Activated CD8-positive, alpha-beta memory T cell treated with anti-CD3 and anti-CD28 coated beads for 36 hours (primary cell): Measurements from ENCODE around the gene SRMS. TPM values are rescaled to one million over a fixed set of nuclear protein-coding genes. Genes with fewer than 3 reads are reported as not detected.
"Not testable (repeated sequence)": the region's sequence is repeated elsewhere in the genome, so short reads cannot be mapped to it uniquely, and the experiment has no call there.

Experiments used
- CTCF ChIA-PET: fragments of 350-600 bp; sonication (Branson Sonifier 250); formaldehyde crosslinking; loops from one replicate; lab custom pipeline; 2021; ENCODE audit warnings: antibody characterized with exemption; lab: Charles Lee
- POLR2A ChIA-PET: fragments of 350-600 bp; sonication (Branson Sonifier 250); formaldehyde crosslinking; loops from one replicate; lab custom pipeline; 2021; ENCODE audit warnings: antibody characterized with exemption; lab: Charles Lee
- total RNA-seq, 2 experiments: library from RNA; stranded (reverse); gene quantifications; one replicate each; pipeline ENCODE4 v1.2.3, GENCODE V29; 2021

SRMS gene
- total RNA-seq, 2 experiments from 2014 or later = not detected

DNA sequence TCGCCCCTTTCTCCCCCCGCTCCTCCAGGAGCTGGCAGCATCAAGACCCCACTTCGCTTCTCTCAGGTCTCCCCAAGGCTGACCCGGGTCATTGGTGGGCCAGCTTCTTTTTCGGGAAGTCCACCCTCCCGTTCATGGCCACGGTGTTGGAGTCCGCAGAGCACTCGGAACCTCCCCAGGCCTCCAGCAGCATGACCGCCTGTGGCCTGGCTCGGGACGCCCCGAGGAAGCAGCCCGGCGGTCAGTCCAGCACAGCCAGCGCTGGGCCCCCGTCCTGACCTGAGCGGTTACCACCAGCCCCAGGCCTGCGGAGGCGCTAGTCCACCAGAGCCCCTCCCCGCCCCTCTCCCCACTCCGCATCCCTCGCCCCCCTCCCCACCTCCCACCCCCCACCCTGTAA is 25.9 kb downstream of the SRMS start:
- CTCF ChIA-PET = interaction anchor here (0.7 to 5.4 kb wide), 5 partner anchors 8 to 341 kb away, joined by 3 to 32 read pairs (median 7); partner anchors contain the start of gene PTK6
- POLR2A ChIA-PET = interaction anchor here (0.6 to 4.2 kb wide), 17 partner anchors 9 to 541 kb away, joined by 3 to 31 read pairs (median 4); partner anchors contain the start of genes GMEB2, HELZ2, PRPF6 and PTK6

DNA sequence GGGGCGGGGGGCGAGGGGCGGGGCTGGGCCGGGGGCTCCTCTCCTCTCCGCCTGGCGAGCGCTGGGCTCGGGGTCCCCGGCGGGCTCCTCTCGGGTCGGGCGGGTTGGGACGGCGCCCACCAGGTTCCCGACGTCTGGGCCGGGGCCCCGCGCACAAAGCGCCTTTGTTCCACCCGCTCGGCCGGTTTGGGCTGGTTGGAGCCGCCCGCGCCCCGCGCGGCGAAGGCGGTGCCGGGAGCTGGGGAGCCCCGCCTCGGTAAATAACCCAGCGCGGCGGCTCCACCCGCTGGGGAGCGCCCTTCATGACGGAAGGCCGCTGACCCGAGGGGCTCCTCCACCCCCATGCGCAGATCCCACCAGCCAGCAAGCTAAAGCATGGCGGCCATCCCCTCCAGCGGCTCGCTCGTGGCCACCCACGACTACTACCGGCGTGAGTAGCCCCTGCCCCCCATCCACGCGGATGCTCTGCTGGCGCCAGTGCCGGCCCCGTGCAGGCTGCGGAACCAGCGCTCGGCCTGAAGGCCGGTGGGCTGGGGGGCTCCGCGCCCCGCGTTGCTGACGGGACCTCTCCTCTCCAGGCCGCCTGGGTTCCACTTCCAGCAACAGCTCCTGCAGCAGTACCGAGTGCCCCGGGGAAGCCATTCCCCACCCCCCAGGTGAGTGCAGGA is 26.5 kb downstream of the SRMS start:
- ChIA-PET POLR2A (interaction anchor here (0.5 to 4.2 kb wide), 20 partner anchors 10 to 541 kb away, joined by 3 to 31 read pairs (median 4); partner anchors contain the start of genes GMEB2, HELZ2, PRPF6 and PTK6), CTCF (interaction anchor here (0.7 to 5.4 kb wide), 6 partner anchors 9 to 342 kb away, joined by 3 to 32 read pairs (median 5); partner anchors contain the start of gene PTK6)

DNA sequence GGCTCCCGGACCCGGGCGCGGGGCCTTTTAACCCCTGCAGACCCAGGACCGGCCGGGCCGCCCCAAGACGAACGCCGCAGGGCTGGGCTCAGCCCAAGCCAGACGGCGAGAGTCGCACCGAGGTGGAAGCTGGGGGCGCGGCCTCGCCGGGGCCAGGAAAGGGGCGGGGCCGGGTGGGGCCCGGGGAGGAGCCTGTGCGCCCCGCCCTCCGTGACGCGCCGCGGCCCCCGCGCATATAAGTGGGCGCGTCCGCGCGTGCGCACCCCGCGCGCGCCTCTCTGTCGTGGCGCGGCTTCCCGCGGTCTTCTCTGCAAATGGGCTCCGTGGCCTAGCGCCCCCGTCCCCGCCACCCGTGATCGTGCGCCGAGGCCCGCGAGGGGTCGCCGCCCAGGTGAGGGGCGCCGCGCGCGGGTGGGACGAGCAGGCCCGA is 27.0 kb downstream of the SRMS start, which contains the start of gene PPDPF:
Gene PPDPF, plus strand, starts transcription at position 262 of the 430 bp plus-strand sequence. CDS start 544 bp downstream, outside the sequence.
- POLR2A ChIA-PET = interaction anchor here (0.5 to 4.2 kb wide), 13 partner anchors 17 to 542 kb away, joined by 3 to 31 read pairs (median 4); partner anchors contain the start of genes GMEB2, HELZ2, PRPF6 and PTK6
- CTCF ChIA-PET = interaction anchor here (1.1 to 5.4 kb wide), 4 partner anchors 9 to 79 kb away, joined by 3 to 32 read pairs (median 15); partner anchors contain the start of gene PTK6

DNA sequence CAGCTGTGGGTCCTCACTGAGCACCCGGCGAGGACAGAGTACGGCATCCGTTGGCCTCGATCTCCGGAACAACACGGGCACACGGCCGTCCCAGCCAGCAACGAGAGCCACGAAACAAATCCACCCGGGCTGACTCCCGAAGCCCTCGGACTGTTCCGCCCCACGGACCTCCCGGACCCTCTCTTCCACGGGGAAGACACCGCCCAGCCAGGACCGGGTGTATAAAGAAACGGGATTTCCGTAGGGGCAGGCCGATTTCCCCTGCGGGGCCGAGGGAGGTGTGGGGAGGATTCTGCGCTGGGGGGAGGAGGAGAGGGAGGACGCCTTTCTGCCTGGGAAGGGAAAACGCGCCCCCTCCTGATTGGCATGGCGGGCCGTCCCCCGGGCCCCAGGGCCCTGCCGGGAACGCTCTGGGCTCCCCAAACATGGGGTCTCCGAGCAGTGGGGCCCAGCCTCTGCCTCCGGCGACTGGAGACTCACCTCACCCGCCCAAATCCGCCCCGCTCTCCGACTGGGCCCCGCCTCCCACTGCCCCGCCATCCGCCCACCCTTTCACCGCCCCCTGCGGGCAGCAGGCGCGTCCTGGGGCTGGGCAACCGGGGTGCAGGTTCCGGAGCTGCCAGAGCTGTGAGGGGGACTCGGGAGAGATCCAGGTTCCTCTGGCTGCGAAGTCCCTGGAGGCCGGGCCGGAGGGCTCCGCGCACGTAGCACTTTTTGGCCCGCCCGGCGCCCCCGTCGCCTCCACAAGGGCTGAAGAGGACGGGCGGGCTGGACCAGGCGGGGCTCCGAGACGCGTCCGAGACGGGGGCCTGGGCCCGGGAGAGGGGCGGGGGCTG is 27.7 kb downstream of the SRMS start:
- CTCF ChIA-PET = interaction anchor here (0.7 to 5.4 kb wide), 6 partner anchors 10 to 78 kb away, joined by 3 to 32 read pairs (median 5); partner anchors contain the start of gene PTK6
- POLR2A ChIA-PET = interaction anchor here (0.6 to 4.2 kb wide), 6 partner anchors 17 to 543 kb away, joined by 3 to 31 read pairs (median 4); partner anchors contain the start of genes PRPF6, PTK6 and TCEA2

DNA sequence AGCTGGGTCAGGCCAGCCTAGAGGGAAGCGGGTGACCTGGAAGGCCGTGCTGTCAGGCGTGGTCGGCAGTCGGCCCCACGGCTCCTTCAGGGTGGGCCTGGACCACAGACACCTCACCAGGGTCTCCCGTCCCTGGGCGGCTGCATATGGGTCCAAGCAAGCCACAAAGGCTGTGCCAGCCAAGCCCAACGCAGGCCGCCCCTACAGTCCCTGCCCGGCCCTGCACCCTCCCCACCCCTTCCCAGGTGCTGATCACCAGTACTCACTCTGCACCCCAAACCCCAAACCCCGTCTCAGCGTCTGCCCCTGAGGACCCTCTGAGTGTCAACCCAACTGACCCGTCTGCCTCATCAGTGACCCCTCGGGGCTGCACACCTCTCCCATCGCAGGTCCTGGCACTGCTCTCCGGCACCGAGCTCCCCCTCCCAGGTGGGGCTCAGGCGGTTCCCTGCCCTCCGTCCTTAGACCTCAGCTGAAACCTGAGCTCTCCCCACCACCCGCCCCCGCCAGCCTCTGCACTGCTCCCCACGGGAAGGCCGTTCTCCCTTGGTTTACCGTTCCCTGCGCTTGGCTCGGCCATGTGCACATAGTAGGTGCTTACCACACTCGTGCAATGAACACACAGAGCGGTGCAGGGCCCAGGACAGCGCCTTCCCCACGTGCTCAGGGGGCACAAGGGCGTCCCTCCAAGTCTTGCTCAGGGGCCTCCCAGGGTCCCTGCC is 28.4 kb downstream of the SRMS start:
- CTCF ChIA-PET = interaction anchor here (0.7 to 1.1 kb wide), 3 partner anchors 19 to 23 kb away, joined by 3 to 4 read pairs (median 3); partner anchors contain the start of gene PTK6
- POLR2A ChIA-PET = no interaction called here

DNA sequence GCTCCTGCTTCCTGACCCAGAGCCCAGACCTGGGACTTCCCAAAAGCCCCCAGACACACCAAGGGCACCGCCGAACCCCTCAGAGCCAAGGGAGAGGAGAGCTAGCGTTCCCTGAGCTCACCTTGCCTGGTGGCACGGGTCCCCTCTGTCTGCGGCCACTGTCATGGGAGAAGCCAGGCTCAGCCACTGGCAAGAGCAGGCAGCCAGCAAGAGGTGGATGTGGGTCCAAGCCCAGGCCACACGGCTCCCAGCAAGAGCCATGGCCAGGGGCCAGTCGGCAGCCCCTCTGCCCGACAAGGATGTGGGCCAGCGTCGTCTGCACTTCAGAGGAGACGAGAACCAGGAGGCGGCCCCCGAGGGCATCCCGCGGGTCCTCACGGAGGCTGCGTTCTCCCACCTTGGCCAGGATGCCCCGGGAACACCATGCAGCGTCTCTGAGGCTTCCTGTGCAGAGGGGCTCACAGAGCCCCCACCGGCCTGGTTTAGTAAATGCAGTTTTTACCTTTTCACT is 29.1 kb downstream of the SRMS start:
- ChIA-PET CTCF (interaction anchor here (0.8 to 1.3 kb wide), 3 partner anchors 20 to 24 kb away, joined by 3 to 5 read pairs (median 4); partner anchors contain the start of gene PTK6), POLR2A (no interaction called here)

DNA sequence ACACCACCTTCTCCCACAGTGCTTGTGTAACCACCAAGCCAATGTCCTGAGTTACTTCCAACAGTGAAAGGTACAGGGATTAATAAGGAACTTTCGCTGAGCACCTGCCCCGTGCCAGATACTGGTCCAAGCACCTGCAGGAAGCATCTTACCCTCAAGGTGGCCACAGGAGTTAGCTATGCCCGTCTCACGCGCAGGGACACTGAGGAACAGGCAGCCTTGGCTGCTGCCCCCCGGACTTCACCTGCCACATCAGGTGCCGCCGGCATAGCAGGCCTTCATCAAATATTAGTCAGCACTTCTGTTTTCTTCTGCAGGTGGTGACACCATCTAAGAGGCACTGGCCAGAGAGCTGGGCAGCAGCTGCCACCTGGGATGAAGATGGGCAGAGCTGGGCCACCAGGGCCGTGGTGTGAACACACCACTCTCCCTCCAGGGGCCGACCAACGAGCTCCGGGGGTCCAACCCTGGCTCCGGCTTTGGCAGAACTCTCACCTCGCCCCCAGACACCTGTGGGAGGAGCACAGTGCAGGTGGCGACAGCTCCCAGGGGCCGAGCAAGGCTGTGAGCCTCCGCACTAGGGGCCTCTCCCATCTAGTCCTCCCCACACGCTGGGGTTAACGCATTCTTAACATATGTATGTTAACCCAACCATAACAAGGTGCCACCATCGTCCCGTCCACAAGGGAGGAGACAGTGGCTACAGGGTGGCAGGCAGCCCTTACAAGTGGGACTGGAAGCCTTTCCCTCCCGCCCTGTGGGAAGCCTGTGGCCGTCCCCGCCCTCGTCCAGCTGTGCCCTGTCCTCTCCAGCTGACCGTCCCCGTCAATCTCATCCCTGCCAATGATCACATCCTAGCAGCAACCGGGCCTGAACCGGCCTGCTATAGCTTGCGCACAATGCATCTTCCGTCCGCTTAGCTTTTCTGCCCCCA is 29.9 kb downstream of the SRMS start:
- ChIA-PET CTCF (interaction anchor here (0.8 to 1.3 kb wide), 3 partner anchors 12 to 23 kb away, joined by 3 to 5 read pairs (median 3); partner anchors contain the start of gene PTK6), POLR2A (no interaction called here)

DNA sequence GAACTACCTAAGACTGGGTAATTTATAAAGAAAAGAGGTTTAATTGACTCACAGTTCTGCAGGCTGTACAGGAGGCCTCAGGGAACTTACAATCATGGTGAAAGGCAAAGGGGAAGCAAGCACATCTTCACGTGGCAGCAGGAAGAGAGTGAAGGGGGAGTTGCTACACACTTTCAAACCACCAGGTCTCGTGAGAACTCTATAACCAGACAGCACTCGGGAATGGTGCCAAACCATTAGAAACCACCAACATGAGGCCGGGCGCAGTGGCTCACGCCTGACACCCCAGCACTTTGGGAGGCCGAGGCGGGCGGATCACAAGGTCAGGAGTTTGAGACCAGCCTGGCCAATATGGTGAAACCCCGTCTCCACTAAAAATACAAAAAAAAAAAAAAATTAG is 33.0 kb downstream of the SRMS start:
- CTCF ChIA-PET, POLR2A ChIA-PET: not testable (repeated sequence)

DNA sequence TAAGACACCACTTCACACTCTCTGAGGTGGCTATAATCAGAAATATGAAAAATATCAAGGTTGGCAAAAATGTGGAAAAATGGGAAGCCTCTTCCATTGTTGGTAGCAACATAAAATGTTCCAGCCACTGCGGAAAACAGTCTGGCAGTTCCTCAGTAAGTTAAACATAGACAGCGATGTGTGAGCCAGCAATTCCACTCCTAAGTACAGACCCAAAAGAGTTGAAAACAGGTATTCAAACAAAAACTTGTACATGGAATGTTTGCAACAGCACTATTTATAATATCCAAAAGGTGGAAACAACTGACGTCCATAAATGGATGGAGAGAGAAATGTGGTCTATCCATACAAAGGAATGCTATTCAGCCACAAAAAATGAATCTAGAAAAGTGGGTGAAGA is 34.3 kb downstream of the SRMS start:
- CTCF ChIA-PET = no interaction called here

DNA sequence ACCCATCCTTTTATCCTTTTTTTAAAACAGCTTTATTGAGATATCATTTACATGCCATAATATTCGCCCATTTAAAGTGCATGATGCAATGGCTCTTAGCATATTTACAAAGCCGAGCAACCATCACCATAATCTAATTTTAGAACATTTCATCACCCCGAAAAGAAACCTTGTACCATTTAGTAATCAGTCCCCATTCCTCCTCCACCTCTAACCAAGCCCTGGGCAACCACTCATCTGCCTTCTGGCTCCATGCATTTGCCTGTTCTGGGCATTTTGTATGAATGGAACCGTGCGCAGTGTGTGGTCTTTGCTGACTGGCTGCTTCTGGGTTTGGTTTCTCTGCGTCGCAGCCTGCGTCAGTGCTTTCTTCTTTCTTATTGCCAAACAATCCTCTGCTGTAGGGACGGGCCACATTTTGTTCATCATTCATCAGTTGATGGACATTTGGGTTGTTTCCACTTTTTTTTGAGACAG is 38.4 kb downstream of the SRMS start:
- ChIA-PET POLR2A (interaction anchor here (0.7 kb wide), 1 partner anchor 292 kb away, joined by 5 read pairs; no protein-coding TSS in a partner anchor), CTCF (interaction anchor here (0.8 kb wide), 1 partner anchor 12 kb away, joined by 3 read pairs; no protein-coding TSS in a partner anchor)

More for the DNA sequence above, 34.3 kb downstream of the SRMS start:
- POLR2A ChIA-PET = no interaction called here

DNA sequence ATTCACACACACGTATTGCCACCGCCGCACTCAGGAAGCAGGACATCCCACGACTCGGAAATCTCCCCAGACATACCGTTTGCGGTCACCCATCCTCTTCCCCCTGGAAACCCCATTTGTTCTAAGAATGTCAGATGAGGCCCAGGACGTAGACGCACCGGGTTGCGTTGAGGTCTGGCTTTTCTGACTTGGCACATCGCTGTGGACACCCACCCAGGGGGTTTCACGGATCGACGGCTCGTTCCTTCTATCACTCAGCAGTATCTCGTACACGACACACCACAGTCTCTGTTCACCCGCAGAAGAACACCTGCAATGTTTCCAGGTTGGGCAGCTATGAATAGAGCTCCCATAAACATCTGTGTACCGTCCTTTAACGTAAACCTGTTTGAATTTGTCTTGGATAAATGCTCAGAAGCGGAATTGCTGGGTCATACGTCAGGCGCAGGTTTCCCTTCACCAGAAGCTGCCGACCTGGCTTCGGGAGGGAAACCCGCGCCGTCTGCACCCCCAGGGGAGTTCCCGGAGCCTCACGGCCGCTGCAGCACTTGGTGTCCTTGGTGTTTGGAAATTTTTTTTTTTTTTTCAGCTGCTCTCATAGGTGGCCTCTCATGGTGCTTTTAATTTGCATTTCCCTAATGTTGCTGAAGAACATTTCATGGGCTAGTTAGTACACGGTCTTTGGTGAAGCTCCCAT is 39.3 kb downstream of the SRMS start:
- POLR2A ChIA-PET = no interaction called here
- CTCF ChIA-PET = interaction anchor here (0.8 kb wide), 1 partner anchor 12 kb away, joined by 3 read pairs; no protein-coding TSS in a partner anchor

DNA sequence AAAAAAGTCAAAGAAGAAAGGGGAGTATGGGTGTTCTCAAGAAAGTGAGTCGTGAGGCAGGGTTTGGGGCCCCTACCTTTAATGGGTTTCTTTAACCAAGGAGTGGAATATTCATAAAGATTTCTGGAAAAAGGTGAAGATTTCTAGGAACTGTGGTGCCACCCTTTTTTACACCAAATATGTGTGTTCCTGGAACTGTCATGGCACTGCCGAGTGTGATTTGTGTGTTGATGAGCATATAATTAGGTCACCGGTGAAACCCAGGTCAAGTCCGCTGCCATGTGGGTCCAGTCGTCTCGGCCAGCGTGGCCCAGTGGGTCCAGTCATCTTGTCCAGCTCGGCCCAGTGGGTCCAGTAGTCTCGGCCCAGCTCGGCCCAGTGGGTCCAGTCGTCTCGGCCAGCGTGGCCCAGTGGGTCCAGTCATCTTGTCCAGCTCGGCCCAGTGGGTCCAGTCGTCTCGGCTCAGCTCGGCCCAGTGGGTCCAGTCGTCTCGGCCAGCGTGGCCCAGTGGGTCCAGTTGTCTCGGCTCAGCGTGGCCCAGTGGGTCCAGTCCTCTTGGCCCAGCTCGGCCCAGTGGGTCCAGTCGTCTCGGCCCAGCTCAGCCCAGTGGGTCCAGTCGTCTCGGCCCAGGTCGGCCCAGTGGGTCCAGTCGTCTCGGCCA is 40.3 kb downstream of the SRMS start:
- ChIA-PET POLR2A (no interaction called here), CTCF (interaction anchor here (3.0 kb wide), 1 partner anchor 11 kb away, joined by 11 read pairs; no protein-coding TSS in a partner anchor)

DNA sequence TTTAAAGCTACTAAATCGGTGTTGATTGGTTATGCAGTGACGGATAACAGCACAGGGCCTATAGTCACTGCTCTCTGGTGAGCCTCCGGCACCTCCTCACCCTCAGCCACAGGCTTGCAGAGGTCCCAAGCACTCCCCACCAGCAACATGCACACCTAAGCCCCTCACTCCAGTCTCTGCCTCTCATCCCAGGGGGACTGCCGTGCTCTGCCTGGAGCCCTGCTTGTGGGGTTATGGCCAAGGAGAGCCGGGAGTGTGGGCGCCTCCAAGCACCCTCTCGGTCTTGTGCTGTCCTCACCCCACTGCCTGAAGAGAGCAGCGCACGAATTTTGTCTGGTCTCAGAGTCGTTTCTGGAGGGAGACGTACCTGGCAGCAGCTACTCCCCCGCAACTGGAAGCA is 41.8 kb downstream of the SRMS start:
- CTCF ChIA-PET = interaction anchor here (0.8 to 3.0 kb wide), 3 partner anchors 10 to 16 kb away, joined by 3 to 11 read pairs (median 3); no protein-coding TSS in a partner anchor
- POLR2A ChIA-PET = no interaction called here

DNA sequence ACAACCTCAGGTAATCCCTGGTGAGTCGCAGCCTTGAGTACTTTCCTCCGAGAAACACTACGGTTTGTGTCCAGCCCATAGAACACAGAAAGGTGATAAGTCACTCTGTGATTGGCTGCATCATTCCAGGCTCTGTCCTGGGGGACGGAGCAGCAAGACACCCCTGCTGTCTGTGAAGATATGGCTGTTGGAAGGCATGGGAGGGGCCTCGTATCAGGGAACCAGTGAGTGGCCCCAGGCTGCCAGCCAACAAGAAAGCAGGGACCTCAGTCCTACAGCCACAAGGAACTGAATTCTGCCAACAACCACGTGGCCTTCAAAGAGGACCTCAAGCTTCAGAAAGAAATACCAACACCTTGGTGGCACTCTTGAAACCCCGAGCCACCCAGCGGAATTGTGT is 42.3 kb downstream of the SRMS start:
- POLR2A ChIA-PET = no interaction called here
- CTCF ChIA-PET = interaction anchor here (0.8 to 3.0 kb wide), 3 partner anchors 9 to 16 kb away, joined by 3 to 11 read pairs (median 3); no protein-coding TSS in a partner anchor

DNA sequence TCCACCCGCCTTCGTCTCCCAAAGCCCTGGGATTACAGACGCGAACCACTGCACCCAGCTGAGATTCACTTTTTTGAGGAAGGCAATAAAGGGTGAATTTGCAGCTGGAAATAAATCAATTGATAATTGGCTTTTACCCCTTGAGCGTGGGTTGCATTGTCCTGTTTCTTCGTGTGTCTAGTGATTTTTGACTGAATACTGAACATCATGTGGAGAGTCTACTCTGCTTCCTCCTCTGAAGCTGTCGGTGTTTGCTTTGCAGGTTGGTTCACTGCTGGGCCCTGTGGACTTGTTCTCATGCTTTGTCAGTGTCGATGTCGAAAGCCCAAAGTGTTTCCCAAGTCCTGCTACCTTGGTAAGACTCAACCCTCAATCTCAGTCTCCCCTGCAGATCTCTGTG is 42.9 kb downstream of the SRMS start:
- CTCF ChIA-PET = interaction anchor here (3.0 kb wide), 1 partner anchor 9 kb away, joined by 11 read pairs; no protein-coding TSS in a partner anchor
- POLR2A ChIA-PET = no interaction called here
